HL-60/S4 treated with phorbol 12-myristate 13-acetate at 8.2 ng/mL for 4 days and 3 days (cell line): Measurements from ENCODE around the gene ADCYAP1R1.

Source experiments
- in situ Hi-C: fragments of 300-500 bp; cut with MboI; formaldehyde crosslinking; loops from 2 replicates; pipeline ENCODE4 v1.15.0; 2022; ENCODE audit warnings: low sequenced_read_pairs

The ADCYAP1R1 gene

GRCh38 chr7:31066516-31067130, 14.5 kb downstream of the ADCYAP1R1 start:
- in situ Hi-C loops: no loop called here

- in situ Hi-C loops: no loop called here
Observed at GRCh38 chr7:31067491-31067890, 15.4 kb downstream of the ADCYAP1R1 start.

GRCh38 chr7:31068006-31068675, 16.0 kb downstream of the ADCYAP1R1 start:
- in situ Hi-C loops: no loop called here

GRCh38 chr7:31069860-31070555, 17.9 kb downstream of the ADCYAP1R1 start:
- in situ Hi-C loops: no loop called here

GRCh38 chr7:31070991-31071644, 19.0 kb downstream of the ADCYAP1R1 start:
- in situ Hi-C loops: no loop called here

GRCh38 chr7:31071645-31072029, 19.5 kb downstream of the ADCYAP1R1 start:
- in situ Hi-C loops: no loop called here

GRCh38 chr7:31073326-31074119, 21.4 kb downstream of the ADCYAP1R1 start:
- in situ Hi-C loops: no loop called here

GRCh38 chr7:31074120-31074383, 21.9 kb downstream of the ADCYAP1R1 start:
- in situ Hi-C loops: no loop called here

GRCh38 chr7:31074403-31075085, 22.4 kb downstream of the ADCYAP1R1 start:
- in situ Hi-C loops: no loop called here

- in situ Hi-C loops: no loop called here
Observed at GRCh38 chr7:31075086-31075405, 22.9 kb downstream of the ADCYAP1R1 start.

- in situ Hi-C loops: no loop called here
Observed at GRCh38 chr7:31076051-31076450, 23.9 kb downstream of the ADCYAP1R1 start.

- in situ Hi-C loops: no loop called here
Observed at GRCh38 chr7:31076641-31077310, 24.7 kb downstream of the ADCYAP1R1 start.

- in situ Hi-C loops: no loop called here
Observed at GRCh38 chr7:31077484-31078362, 25.6 kb downstream of the ADCYAP1R1 start.

- in situ Hi-C loops: no loop called here
Observed at GRCh38 chr7:31078363-31078990, 26.4 kb downstream of the ADCYAP1R1 start.

GRCh38 chr7:31079126-31079823, 27.2 kb downstream of the ADCYAP1R1 start:
- in situ Hi-C loops: no loop called here

- in situ Hi-C loops: no loop called here
Observed at GRCh38 chr7:31079824-31080511, 27.9 kb downstream of the ADCYAP1R1 start.

GRCh38 chr7:31080763-31081162, 28.7 kb downstream of the ADCYAP1R1 start:
- in situ Hi-C loops: no loop called here

GRCh38 chr7:31082017-31082416, 29.9 kb downstream of the ADCYAP1R1 start:
- in situ Hi-C loops: no loop called here
